Tibial nerve (tissue), 3 donors: ENCODE data around the gene ST6GALNAC3.

Source experiments
- CTCF ChIP-seq, 5 experiments: fragments of 200-600 bp in 3 of 5; fragments of 450-650 bp in 2 of 5; sonication (generic) in 3 of 5; IDR thresholded peaks; one replicate each; pipeline ENCODE4 v1.5.1; 2016 to 2019; ENCODE audit warnings: antibody characterized with exemption in 5 of 5, mild to moderate bottlenecking in 3 of 5, moderate library complexity in 2 of 5
- POLR2A ChIP-seq, 2 donors: fragments of 450-650 bp; IDR thresholded peaks; one replicate each; pipeline ENCODE4 v1.6.1; 2017; ENCODE audit warnings: antibody characterized with exemption in 2 of 2, mild to moderate bottlenecking in 2 of 2, moderate library complexity in 2 of 2

- TF ChIP-seq POLR2A (IDR thresholded peaks at IDR 0.05), result no peak
- no peak for TF ChIP-seq CTCF (IDR thresholded peaks at IDR 0.05)
Measured at GRCh38 chr1:76593618-76594017, 519.1 kb downstream of the ST6GALNAC3 start.
